ENCODE measurements around the gene LRRC8D. TPM values are rescaled to one million over a fixed set of nuclear protein-coding genes. Genes with fewer than 3 reads are reported as not detected.

LRRC8D gene
- total RNA-seq, 3 donors from 2014 or later (not counting 1 experiment from before 2014, with no cell fraction given): 16.2 to 26.2 (median 17.1) TPM

DNA sequence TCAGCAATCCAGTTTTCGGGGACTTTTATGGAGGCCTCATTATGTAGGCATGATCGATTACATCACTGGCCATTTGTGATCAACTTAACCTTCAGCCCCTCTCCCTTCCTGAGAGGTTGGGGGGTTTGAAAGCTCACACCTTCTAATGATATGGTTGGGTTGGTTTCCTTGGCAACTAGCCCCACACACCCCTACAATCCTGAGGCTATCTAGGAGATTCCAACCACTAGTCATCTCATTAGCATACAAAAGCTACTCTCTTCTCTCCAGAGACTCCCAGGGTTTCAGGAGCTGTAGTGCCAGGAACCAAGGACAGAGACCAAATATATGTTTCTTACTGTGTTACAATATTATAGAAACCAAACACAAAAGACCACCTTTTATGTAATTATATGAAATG, 138.9 kb downstream of the LRRC8D start:
- Histone ChIP-seq H3K27me3 (ENCODE audit: control insufficient read depth, insufficient read depth, low read length) (peaks cover 2% of the 10 kb centered on the region), H3K4me1 (ENCODE audit: control insufficient read depth, insufficient read depth, low read length) (peaks cover 33% of the 10 kb centered on the region), H3K4me3 (ENCODE audit: low read length) (no peak overlapping the region), H3K9me3 (ENCODE audit: control insufficient read depth, insufficient read depth, low read length) (no peaks in the 10 kb centered on the region), H3K36me3 (ENCODE audit: control insufficient read depth, insufficient read depth, low read length) (no peaks in the 10 kb centered on the region), H3K27ac (ENCODE audit: low read length) (no peak overlapping the region)
- peaks cover 0 to 3% of the 10 kb centered on the region in 2 donors for H3K27me3 Mint-ChIP-seq (ENCODE audit: low read depth in 2 of 2)
- peak overlapping the region in 1 of 2 donors; percentile 32 for H3K27ac Mint-ChIP-seq
- DNase-seq (no peak), ATAC-seq (no peak)
- H3K36me3 Mint-ChIP-seq: no peaks in the 10 kb centered on the region
- H3K9me3 Mint-ChIP-seq: no peaks in the 10 kb centered on the region
- 100% methylated on average over 1 of the region's 2 CpGs for WGBS (ENCODE audit: insufficient coverage)
- H3K4me3 Mint-ChIP-seq: no peak overlapping the region
- intact Hi-C loops (cut with micrococcal nuclease): no loop called here
- peaks cover 46 to 48% of the 10 kb centered on the region in 2 donors for H3K4me1 Mint-ChIP-seq
- TF ChIP-seq CTCF (IDR thresholded peaks at IDR 0.05): no peak

DNA sequence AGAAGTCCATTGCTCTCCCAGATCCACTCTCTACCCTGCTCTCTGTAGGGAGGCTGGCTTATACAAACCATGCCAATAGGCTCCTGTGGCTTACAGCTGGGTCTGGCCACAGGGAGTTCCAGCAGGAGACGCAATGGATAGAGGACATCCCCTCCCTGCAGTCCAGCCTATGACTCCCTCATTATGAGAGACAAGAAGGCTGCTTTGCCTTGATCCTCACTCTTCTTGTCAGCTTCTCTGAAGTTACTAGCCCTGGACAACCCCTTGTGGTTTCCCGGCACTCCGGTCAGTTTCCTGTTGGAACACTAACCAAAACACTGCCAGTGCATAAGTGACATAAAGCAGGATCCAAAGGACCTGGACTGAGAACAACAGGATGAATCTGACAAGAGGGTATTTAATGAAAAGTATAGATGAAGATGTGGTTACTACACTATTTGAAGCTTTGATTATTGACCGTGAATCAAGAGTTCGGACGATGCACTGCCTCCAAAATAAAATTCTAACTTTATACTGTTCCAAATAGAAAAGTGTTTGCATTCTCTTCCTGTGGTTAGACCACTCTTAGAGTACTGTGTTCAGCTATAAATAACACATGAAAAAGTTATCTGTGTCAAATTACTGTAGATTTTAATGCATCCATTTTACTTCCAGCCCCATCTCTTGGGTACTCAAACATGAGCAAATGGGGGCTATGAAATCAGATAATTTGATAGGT, 141.4 kb downstream of the LRRC8D start:
- H3K9me3 ChIP-seq (ENCODE audit: control insufficient read depth, insufficient read depth, low read length): no peaks in the 10 kb centered on the region
- DNase-seq (no peak), ATAC-seq (peak in 1 of 3 donors; percentile 41)
- 20% methylated on average over 6 of the region's 6 CpGs for WGBS (ENCODE audit: insufficient coverage)
- peaks cover 24% of the 10 kb centered on the region for H3K4me1 ChIP-seq (ENCODE audit: control insufficient read depth, insufficient read depth, low read length)
- peaks cover 2% of the 10 kb centered on the region for H3K27me3 ChIP-seq (ENCODE audit: control insufficient read depth, insufficient read depth, low read length)
- Mint-ChIP-seq H3K36me3 (no peaks in the 10 kb centered on the region), H3K27me3 (ENCODE audit: low read depth in 2 of 2) (peaks cover 0 to 3% of the 10 kb centered on the region in 2 donors), H3K4me3 (no peak overlapping the region), H3K27ac (no peak overlapping the region), H3K9me3 (no peaks in the 10 kb centered on the region), H3K4me1 (peaks cover 39 to 44% of the 10 kb centered on the region in 2 donors)
- H3K4me3 ChIP-seq (ENCODE audit: low read length): no peak overlapping the region
- H3K27ac ChIP-seq (ENCODE audit: low read length): no peak overlapping the region
- intact Hi-C loops (cut with micrococcal nuclease): no loop called here
- H3K36me3 ChIP-seq (ENCODE audit: control insufficient read depth, insufficient read depth, low read length): no peaks in the 10 kb centered on the region
- TF ChIP-seq CTCF (IDR thresholded peaks at IDR 0.05): no peak

GRCh38 chr1:89962742-89963075, 141.9 kb downstream of the LRRC8D start:
- peaks cover 34 to 39% of the 10 kb centered on the region in 2 donors for H3K4me1 Mint-ChIP-seq
- no peaks in the 10 kb centered on the region for H3K36me3 ChIP-seq (ENCODE audit: control insufficient read depth, insufficient read depth, low read length)
- H3K27ac Mint-ChIP-seq: no peak overlapping the region
- no peak overlapping the region for H3K27ac ChIP-seq (ENCODE audit: low read length)
- peaks cover 21% of the 10 kb centered on the region for H3K4me1 ChIP-seq (ENCODE audit: control insufficient read depth, insufficient read depth, low read length)
- no peak for ATAC-seq
- no peak for TF ChIP-seq CTCF (IDR thresholded peaks at IDR 0.05)
- peaks cover 2% of the 10 kb centered on the region for H3K27me3 ChIP-seq (ENCODE audit: control insufficient read depth, insufficient read depth, low read length)
- no peak for DNase-seq
- peaks cover 0 to 3% of the 10 kb centered on the region in 2 donors for H3K27me3 Mint-ChIP-seq (ENCODE audit: low read depth in 2 of 2)
- H3K4me3 ChIP-seq (ENCODE audit: low read length): no peak overlapping the region
- no peaks in the 10 kb centered on the region for H3K9me3 ChIP-seq (ENCODE audit: control insufficient read depth, insufficient read depth, low read length)
- no peaks in the 10 kb centered on the region for H3K9me3 Mint-ChIP-seq
- H3K36me3 Mint-ChIP-seq: no peaks in the 10 kb centered on the region
- H3K4me3 Mint-ChIP-seq: no peak overlapping the region
- WGBS (ENCODE audit: insufficient coverage): 100% methylated on average over 1 of the region's 1 CpG
- intact Hi-C loops (cut with micrococcal nuclease): no loop called here

All from natural killer cell (primary cell).